ENCODE data around the gene TRIP13. TPM values are rescaled to one million over a fixed set of nuclear protein-coding genes. Genes with fewer than 3 reads are reported as not detected.

The TRIP13 gene
- total RNA-seq, 1 experiment from 2014 or later, result 45.9 TPM

DNA sequence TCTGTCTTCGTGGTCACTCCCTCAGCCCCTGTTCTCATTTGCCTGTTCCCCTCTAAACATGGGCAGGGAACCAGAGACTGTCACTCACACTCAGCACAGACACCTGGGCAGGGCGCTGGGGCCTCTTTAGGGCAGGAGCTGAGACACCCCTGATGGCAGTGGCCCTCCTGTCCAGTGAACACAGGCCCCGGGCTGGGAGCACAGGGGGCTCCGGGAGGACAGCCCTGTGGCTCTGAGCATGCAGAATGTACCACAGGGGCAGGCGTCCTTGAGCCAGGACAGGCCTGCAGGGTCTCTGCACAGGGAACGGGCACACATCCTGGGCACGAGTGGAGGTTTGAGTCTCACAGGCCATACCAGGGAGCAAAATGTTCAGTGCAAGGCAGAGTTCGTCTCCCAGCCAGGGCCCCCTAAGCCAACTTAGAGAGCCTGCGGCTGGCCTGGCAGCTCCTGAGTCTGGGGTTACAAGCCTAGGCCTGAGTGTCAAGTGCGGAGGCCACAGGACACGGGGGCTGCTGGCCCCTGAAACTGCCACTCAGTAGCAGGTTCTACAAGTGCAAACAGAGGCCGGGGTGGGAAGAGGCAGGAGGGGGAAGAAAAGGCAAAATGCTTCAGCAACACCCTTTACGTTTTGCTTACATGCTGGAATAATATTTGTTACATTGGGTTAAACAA lies 60.0 kb downstream of the TRIP13 start:
- Histone ChIP-seq H3K4me1 (ENCODE audit: control insufficient read depth, insufficient read depth, low read length) (peaks cover 31% of the 10 kb centered on the region), H3K27ac (ENCODE audit: low read length) (0 out of 2 replicates have a peak overlapping the region, but pooled peaks have one; percentile 14), H3K4me3 (ENCODE audit: low read depth in 2 of 2, low read length in 2 of 2) (no peak overlapping the region), H3K27me3 (ENCODE audit: control insufficient read depth, insufficient read depth, low read length) (no peaks in the 10 kb centered on the region), H3K36me3 (ENCODE audit: control insufficient read depth, insufficient read depth, low read length) (no peaks in the 10 kb centered on the region), H3K9me3 (ENCODE audit: control insufficient read depth, insufficient read depth, low read depth, low read length) (peaks cover 7% of the 10 kb centered on the region; the same call in 1 of the 2 replicates)
- TF ChIP-seq POLR2AphosphoS5 (IDR thresholded peaks at IDR 0.05; ENCODE audit: low read depth, low read length), result no peak
- TF ChIP-seq, protein P1, sequence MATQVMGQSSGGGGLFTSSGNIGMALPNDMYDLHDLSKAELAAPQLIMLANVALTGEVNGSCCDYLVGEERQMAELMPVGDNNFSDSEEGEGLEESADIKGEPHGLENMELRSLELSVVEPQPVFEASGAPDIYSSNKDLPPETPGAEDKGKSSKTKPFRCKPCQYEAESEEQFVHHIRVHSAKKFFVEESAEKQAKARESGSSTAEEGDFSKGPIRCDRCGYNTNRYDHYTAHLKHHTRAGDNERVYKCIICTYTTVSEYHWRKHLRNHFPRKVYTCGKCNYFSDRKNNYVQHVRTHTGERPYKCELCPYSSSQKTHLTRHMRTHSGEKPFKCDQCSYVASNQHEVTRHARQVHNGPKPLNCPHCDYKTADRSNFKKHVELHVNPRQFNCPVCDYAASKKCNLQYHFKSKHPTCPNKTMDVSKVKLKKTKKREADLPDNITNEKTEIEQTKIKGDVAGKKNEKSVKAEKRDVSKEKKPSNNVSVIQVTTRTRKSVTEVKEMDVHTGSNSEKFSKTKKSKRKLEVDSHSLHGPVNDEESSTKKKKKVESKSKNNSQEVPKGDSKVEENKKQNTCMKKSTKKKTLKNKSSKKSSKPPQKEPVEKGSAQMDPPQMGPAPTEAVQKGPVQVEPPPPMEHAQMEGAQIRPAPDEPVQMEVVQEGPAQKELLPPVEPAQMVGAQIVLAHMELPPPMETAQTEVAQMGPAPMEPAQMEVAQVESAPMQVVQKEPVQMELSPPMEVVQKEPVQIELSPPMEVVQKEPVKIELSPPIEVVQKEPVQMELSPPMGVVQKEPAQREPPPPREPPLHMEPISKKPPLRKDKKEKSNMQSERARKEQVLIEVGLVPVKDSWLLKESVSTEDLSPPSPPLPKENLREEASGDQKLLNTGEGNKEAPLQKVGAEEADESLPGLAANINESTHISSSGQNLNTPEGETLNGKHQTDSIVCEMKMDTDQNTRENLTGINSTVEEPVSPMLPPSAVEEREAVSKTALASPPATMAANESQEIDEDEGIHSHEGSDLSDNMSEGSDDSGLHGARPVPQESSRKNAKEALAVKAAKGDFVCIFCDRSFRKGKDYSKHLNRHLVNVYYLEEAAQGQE (IDR thresholded peaks at IDR 0.05; ENCODE audit: insufficient read depth in 1 of 2, low read depth in 2 of 2, low read length in 1 of 2), result no peak
- intact Hi-C loops (cut with micrococcal nuclease; ENCODE audit: unreplicated experiment), result no loop called here
- no peak for ATAC-seq
- BruUV-seq (replicated peaks), result no TSS peak
- POLR2A ChIA-PET, result no interaction called here
- in situ Hi-C loops (cut with HindIII; ENCODE audit: low pct_unique_long_range_greater_than_20kb, low sequenced_read_pairs), result no loop called here
- no peak for DNase-seq (ENCODE audit: low read depth, low spot score)
- CTCF ChIA-PET, result no interaction called here

DNA sequence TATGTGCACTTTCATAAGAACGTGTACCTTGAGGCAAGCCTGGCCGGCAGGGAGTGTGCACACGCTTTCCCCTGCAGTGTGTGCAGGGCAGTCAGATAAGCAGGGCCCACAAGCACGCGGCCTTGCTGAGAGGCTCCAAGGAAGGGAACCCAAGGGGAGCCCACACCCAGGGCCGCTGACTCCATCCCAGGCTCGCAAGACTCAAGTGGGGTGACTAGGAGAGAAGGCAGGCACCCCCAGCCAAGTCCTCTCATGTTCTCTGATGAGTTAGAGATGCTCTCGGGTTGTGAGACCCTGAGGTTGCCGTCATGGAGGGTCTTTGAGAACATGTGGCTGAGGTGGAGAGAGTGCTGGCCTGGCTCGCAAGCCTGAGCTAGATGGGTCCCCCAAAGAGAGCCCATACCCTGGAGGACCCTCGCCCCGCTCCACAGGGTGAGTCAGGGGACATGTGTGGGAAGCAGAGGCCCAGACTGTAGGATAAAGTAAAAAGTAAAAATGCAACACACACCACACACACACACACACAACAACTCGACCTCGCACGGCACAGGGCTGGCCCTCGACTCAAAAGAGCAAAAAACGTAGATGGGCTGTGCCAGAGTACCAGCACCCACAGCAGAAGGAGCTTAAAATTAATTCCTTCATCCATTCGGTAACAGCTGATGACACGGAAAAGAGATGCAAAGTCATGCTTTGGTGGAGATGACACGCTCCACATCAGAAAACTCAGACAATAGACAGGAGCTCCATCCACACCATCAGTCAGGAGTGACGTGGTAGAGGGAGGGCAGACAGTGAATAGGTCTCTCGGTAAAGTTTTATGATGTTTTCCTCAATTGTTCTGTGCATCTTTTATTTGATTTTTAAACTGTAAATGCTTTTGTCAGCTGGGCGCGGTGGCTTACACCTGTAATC lies 61.1 kb downstream of the TRIP13 start:
- POLR2A ChIA-PET, result no interaction called here
- H3K4me1 ChIP-seq (ENCODE audit: control insufficient read depth, insufficient read depth, low read length), result peaks cover 36% of the 10 kb centered on the region
- no peak overlapping the region for H3K27ac ChIP-seq (ENCODE audit: low read length)
- CTCF ChIA-PET, result no interaction called here
- peaks cover 7% of the 10 kb centered on the region; the same call in 1 of the 2 replicates for H3K9me3 ChIP-seq (ENCODE audit: control insufficient read depth, insufficient read depth, low read depth, low read length)
- no peak for DNase-seq (ENCODE audit: low read depth, low spot score)
- H3K4me3 ChIP-seq (ENCODE audit: low read depth in 2 of 2, low read length in 2 of 2), result no peak overlapping the region
- no TSS peak for BruUV-seq (replicated peaks)
- in situ Hi-C loops (cut with HindIII; ENCODE audit: low pct_unique_long_range_greater_than_20kb, low sequenced_read_pairs), result no loop called here
- ATAC-seq, result no peak
- TF ChIP-seq SIN3A (IDR thresholded peaks at IDR 0.05; ENCODE audit: borderline replicate concordance, insufficient read depth, low read depth, low read length) (no peak), TCF7L2 (IDR thresholded peaks at IDR 0.05; ENCODE audit: low read depth, low read length) (no peak), POLR2AphosphoS5 (IDR thresholded peaks at IDR 0.05; ENCODE audit: low read depth, low read length) (no peak)
- TF ChIP-seq, protein P2, sequence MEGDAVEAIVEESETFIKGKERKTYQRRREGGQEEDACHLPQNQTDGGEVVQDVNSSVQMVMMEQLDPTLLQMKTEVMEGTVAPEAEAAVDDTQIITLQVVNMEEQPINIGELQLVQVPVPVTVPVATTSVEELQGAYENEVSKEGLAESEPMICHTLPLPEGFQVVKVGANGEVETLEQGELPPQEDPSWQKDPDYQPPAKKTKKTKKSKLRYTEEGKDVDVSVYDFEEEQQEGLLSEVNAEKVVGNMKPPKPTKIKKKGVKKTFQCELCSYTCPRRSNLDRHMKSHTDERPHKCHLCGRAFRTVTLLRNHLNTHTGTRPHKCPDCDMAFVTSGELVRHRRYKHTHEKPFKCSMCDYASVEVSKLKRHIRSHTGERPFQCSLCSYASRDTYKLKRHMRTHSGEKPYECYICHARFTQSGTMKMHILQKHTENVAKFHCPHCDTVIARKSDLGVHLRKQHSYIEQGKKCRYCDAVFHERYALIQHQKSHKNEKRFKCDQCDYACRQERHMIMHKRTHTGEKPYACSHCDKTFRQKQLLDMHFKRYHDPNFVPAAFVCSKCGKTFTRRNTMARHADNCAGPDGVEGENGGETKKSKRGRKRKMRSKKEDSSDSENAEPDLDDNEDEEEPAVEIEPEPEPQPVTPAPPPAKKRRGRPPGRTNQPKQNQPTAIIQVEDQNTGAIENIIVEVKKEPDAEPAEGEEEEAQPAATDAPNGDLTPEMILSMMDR (IDR thresholded peaks at IDR 0.05), result no peak
- TF ChIP-seq, protein P1 (IDR thresholded peaks at IDR 0.05; ENCODE audit: insufficient read depth in 1 of 2, low read depth in 2 of 2, low read length in 1 of 2), result no peak
- intact Hi-C loops (cut with micrococcal nuclease; ENCODE audit: unreplicated experiment), result no loop called here
- H3K27me3 ChIP-seq (ENCODE audit: control insufficient read depth, insufficient read depth, low read length), result no peaks in the 10 kb centered on the region
- no peaks in the 10 kb centered on the region for H3K36me3 ChIP-seq (ENCODE audit: control insufficient read depth, insufficient read depth, low read length)

All from Panc1 (cell line).